NCI-H2227 treated with DMSO at 0.1 percent for 48 hours (cell line): Measurements from ENCODE around the gene DNAJB8.

Experiments
- DNase-seq: peaks from one replicate; lab custom pipeline; 2025; lab: John Stamatoyannopoulos, UW

Gene DNAJB8

DNA sequence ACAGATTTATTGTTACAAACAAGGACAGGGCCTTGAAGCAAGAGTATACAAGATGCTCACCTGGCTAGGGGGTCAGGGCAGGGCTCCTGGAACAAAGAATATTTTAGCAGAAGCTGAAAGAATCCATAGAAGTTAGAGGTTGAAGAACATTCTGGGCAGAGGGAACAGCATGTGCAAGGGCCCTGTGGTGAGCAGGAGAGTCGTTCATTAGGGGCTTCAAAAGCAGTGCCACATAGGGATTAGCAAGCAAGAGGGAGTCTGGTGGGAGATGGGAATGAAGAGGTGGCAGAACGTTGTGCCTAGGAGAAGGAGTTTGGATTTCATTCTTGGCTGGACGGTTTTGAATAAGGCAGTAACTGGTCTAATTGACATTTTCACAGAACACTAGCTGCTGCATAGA lies 22.9 kb downstream of the DNAJB8 start:
- DNase-seq = no peak

DNA sequence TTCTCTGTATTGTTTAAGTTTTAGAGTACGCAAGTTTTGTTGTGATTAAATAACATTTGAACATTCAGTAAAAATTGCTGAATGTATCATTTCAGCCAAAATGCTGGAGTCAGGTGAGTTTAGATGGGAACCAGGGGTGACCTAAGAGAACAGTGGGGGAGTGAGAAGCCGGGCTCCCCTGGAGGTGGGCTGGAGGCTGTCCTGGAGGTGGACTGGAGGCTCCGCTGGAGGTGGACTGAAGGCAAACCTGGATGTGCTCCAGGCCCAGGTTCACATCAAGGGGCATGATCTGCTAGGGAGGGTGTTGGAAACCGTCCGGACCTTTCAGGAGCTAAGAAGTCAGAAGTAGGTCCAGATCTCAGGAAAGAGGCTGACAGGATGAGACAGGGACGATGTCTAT lies 23.7 kb downstream of the DNAJB8 start:
- no peak for DNase-seq

DNA sequence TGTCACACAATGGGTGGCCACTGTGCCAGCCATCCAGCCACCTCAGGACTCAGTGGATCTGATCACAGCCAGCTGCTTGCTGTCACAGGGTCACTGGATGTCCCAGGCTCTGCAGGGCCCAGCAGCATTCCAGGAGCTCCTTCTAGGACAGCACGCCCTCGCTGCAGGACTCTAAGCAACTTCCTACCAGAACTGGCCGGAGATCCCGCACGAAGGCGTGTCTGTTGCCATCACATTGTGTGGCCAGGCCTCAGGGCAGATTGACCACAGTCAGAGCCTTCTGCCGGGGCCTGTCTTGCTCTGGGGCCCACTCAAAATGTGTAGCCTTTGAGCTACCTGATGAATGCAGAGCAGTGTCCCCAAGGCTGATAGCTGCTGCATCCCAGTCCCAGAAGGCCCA lies 24.6 kb downstream of the DNAJB8 start:
- no peak for DNase-seq

DNA sequence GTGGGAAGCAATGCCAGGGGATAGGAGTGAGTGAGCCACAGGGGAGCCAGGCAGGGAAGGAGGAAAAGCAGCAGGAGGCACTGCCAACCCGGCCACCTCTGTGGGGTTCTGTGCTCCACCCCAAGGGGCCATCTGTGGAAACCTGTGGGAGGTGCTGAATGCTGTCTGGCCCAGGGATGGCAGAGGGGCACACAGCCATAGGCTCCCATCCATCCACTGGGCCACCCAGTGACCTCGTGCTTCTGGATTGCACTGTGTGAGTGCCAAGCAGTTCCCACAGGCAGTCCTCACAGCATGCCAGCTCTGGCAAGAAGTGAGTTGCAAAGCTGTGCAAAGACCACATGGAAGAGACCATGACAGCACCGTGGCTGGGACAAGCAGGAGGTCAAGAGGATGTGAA lies 27.5 kb downstream of the DNAJB8 start:
- no peak for DNase-seq

DNA sequence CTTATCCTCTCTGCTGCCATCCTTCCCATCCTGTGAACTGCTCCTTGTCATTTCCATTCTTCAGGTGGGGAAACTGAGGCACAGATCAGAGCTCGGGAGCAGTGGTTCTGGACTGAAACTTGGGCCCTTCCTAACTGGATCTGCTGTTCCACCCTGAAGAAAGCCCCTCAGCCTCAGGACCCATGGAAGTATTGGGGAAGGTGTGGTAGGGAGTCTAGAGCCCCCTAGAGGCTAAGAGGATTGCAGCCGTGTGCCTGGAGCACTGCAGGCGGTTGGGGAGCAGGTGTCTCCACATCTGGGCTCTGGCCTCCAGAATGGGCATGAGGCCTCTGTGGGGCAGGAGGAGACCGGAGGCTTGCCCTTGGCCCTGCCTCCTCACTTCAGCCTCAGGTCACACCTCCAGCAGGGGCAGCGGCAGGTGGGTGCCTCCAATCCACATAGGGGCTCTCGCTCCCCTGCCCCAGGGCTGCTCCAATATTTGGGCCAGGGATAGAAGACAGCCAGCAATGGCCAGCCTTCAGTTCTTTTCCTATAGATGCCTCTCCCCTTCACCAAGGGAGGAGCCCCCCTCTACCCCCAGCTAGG lies 28.1 kb downstream of the DNAJB8 start:
- DNase-seq = no peak

DNA sequence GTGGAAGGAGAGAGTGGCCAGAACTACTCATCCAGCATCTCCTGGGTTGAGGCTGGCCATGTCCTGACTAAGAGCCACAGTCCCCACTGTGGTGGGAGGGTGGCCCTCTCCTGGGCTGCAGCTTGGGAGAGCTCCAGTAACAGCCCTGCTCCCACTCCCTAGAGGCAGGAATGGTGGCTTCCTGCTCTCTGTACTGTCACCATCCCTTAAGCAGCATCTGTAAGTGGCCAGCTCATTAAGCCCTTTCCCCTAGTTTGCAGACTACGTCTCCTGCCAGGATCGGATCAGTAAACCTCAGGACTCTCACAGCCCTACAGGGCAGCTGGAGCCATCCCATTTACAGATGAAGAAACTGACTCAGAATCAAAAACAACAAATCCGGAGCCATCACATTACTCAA lies 30.5 kb downstream of the DNAJB8 start:
- no peak for DNase-seq

DNA sequence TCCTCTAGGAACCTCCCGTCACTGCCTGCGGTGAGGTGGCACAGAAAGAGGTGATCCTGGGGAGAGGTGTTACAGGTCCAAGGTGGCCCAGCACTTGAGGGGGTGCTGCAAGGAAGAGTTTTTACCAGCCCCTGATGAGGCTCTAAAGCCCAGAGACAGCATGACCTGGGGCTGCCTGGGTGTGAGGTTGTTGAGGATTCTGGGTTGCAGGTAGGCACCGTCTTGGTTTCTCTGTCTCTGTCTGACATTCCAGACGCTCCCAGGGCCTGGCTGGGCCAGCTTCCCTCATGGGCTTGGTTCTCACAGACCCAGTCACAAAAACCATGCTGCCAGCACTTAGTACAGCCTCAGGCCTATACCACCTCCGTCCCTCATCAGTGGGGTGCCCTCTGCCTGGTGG lies 31.1 kb downstream of the DNAJB8 start:
- DNase-seq = no peak

DNA sequence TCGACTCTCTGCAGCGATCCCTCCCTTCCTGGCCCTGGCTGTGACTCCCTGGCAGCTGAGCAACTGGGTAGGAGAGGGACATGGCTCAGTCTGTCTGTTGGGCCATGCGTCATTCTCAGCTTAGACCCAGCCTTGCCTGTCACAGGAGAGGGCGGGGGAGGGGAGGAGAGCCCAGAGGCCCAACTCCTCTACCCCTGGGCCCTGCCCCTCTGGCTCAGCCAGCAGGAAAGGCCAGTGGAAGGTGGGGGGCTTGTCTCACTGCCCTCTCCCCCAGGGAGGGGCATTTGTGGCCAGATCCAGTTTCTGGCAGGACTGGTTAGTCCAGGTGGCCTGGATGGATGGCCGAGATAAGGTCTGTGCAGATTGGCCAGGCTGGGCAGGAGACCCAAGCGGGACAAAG lies 31.6 kb downstream of the DNAJB8 start:
- DNase-seq = no peak

DNA sequence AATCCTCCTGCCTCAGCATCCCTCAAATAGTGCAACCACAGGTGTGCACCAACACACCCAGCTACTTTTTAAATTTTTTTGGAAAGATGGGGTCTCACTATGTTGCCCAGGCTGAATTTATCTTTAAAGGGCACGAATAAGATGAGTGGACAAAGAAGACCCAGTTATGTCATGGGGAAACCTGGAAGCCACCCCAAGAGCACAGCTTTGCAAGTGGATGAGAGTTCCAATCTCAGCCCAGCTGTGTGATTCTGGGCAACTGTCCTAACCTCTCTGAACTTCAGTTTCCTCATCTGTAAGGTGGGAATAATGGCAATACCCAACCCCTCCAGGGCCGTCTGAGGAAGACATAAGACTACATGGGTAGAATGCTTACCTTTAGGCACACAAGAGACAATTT lies 32.2 kb downstream of the DNAJB8 start:
- no peak for DNase-seq

DNA sequence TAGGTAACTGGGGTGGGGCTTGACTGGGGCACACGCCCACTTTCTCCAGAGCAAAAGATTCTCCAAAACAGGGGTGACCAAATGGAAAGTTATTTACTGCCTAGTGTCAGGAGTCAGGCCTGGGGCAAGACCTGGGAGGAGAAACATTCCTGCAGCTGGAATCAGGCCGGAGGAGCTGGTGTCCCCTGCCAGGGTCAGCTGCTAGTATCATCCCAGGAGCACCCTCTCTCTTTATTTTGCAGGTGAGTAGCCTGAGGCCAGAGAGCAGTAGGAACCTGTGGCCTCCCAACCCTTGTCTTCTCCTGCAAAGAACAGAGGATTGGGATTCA lies 32.9 kb downstream of the DNAJB8 start:
- DNase-seq = no peak

DNA sequence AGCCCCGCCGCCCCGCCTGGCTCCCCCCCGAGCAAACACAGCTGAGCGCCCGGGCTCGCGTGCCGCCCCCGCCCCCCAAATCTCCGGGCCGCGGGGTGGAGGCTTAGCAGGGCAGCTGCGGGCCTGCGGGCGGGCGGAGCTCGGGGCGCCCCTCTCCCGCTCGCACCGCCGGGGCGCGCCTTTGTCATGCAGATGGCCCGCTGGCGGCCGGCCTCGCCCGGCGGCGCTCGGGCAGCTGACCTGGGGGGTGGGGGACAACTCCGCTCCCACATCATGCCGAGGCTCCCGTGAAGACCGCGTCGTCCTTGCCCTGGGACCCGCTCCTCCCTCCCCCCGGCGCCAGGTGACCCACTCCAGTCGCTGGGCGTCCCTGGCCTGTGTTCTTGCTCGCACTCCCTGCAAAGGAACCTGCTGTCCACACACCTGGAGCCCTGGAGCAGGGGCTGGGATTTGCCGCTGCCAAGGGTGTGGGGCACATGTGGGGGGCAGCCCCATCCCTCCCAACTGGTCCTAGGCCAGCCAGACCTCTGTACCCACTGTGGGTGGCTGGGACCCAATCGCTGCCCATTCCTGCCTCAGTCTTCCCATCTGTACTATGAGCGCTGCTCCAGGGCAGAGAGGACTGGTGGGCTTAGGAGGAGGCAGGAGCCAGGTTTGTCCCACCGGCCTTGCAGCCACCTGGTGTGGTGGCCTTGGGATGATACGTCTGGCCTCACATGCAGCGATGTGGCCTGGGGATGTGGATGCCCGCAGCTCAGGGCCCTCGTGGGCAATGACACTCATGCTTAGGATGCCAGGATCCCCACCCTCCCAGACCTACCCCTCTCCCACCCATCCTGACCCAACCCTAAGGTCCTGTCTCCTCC lies 33.5 kb downstream of the DNAJB8 start:
- DNase-seq = no peak

DNA sequence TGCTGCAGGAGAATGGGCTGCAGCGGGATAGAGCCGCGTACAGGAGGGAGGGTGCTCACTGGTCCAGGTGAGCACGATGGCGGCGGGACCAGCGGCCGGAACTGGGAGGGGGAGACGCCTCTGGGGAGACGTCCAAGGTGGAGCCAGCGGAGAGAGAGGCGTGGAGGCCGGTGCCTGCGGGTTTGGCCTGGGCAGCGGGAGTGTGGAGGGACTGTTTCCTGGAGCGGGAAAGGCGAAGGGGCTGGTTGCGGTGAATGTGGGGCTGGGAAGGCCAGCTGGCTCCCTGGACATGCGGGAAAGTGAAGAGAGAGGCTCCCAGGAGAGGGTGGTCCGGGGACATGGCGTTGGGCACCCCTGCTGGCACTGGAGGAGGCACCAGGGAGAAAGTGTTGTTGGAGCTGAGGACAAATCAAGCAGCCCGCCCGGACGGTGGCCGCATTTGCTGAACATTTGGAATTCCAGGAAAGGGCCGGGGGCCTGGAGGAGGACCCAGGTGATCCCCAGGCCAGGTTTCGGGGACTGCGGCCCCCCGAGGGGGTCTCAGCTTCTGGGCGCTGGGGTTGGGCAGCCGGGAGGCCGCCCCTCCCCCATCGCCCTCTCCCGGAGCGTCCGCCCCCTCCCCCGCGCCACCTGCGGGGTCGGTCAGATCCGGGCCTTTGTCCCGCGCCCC lies 34.3 kb downstream of the DNAJB8 start:
- no peak for DNase-seq

DNA sequence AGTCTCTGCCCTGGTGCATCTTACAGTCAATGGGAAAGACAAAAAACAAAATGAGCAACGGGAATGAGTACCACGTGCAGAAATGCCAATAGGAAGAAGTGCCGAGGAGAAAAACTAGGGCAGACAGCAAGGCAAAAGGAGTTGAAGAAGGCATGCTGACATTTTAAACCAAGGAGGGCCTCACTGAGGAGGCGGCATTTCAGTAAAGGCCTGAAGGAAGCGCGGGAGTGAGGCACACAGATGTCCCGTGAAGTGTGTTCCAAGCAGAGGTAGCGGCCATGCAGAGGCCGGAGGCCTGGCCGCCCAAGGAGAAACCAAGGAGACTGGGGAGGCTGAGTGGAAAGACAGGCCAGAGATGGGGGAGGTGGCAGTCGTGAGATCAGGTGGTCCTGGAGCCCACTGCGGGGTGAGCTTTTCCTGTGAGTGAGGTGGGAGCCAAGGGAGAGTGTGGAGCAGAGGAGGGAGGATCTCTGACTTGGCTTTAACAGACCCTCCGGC lies 34.8 kb downstream of the DNAJB8 start:
- no peak for DNase-seq

DNA sequence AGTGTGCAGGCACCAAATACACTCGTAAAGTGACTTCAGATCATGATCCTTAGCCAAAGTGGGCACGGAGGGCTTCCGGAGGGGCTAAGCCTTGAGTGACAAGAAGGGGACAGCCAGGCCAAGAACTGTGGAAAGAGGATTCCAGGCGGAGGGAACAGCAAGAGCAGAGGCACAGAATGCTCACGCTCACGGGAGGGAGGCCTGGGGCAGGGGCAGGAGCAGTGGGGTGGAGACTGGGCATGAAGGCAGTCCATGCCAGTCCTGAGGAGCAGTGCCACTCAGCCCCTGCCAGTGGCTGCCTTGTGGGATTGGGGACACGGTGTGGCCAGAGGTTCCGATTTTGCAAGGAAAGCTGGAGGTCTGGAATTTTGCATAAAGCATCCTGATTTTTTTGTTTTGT lies 36.0 kb downstream of the DNAJB8 start:
- DNase-seq = no peak

DNA sequence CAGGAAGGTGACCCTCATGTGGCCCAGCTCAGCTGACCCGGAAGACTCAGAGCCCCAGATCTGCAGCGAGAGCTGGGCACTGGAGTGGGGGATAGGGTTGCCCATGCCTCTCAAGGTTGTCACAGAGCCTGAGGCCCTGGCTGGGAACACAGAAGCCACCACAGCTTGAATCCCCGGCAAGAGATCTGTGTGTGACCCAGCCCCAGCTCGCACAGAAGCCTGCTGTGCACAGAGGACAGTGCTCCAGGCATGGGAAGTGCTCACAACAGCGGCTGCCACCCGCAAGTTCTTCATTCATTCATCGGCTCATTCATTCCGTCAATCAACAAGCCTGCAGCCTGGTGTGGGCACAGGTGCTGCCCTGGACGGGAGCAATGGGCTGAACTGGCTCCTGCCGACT lies 36.4 kb downstream of the DNAJB8 start:
- DNase-seq = no peak

DNA sequence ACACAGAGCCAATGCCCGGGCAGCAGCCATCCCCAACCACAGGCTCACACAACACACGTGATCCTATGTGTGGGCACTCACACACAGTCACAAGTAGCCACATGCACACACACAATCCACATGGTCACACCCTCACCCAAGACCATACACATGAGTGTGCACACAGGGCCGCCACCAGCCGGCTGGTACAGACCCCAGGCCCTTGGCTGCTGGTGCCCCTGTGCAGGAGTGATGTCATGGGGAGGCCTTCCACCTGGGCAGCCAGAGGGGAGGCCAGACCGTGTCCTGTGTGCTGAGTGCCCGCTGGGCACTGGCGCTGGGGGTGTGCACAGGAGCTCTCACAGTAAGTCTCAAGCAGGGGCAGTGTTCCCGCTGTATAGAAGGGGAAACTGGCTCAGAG lies 36.9 kb downstream of the DNAJB8 start:
- no peak for DNase-seq

DNA sequence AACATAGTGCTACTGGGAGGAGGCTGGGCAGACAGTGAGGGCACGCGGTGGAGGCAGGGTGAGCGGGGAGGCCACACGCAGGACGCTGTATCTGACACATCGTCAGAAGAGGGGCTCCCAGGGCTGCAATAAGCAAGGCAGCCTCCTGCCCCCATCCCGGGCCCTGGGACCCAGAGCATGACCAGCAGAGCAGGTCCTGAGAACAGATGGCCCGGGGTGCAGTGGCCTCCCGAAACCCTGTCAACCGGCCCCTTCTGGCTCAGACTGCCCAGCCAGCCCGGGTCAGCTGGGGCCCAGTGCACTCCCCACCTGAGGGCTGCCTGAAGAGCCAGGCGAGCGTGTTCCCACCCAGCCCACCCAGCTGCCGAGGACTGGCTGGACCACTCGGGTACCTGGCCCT lies 37.4 kb downstream of the DNAJB8 start:
- no peak for DNase-seq

DNA sequence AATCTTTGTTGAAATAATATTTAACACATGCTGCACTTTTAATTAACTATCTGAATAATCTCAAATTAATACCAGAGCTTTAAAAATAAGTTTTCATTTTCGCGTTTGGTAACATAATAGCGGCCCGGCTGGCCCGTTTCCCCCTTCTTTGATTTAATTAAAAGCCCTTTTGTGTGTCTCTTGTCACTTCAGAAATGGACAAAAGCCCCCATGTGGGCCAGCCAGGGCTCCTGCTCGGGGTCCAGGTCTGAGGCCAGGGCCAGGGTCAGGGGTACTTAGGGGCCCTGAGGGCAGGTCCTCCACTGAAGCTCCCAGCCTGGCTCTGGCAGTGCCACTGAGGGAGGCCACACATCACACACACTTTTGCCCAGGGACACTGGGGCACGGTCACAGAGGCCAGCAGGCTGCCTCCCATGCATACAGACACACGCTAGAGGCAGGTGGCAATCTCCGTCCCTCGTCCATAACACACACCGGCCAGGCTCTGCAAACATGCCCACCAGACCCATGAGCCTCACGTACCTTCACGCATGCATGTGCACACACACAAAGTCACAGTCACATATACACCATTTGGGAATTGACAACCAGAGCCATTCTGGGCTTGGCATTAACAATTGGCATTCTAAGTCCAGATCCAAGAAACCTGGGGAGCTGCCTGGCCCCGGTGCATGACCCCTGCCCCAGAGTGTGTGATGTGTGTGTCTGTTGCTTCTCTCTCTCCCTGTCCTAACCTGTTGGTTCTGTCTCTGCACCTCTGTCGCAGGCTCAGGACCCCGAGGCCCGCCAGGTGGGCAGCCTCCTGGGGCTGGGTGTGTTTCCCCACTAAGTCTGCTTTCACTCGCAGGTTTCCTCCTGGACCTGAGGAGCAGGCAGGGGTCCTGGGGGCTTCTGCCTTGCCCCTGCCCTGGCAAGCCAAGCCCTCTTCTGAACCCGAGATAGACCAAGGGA lies 38.5 kb downstream of the DNAJB8 start:
- no peak for DNase-seq

DNA sequence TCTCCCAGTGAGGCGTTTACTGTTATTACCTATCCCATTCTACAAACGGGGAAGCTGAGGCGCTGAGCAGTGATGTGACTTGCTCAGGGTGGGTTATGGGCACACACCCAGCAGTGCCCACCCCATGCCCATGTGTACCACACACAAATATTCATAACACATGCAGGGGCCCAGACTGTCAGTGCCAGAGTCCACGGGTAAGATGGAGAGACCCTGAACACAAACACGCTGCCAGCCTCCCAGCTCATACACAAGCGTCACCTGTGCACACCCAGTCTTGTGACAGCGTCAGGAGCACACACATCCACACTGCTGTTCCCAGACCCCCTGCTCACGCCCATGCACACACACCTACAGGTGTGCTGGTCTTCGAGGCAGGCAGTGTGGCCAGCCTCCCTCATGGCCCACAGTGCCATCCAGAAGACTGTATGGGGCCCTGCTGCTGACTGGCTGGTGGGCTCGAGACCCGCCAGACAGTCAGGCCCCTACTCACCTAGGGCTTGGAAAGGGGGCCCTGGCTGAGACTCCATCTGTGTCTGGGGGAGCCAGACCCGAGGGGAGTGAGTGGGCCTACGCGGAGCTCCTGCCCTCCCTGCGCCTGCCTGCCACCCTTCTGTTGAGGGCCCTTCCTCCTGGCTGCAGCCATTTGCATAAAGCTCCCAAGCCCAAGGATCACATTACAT lies 39.4 kb downstream of the DNAJB8 start:
- no peak for DNase-seq

DNA sequence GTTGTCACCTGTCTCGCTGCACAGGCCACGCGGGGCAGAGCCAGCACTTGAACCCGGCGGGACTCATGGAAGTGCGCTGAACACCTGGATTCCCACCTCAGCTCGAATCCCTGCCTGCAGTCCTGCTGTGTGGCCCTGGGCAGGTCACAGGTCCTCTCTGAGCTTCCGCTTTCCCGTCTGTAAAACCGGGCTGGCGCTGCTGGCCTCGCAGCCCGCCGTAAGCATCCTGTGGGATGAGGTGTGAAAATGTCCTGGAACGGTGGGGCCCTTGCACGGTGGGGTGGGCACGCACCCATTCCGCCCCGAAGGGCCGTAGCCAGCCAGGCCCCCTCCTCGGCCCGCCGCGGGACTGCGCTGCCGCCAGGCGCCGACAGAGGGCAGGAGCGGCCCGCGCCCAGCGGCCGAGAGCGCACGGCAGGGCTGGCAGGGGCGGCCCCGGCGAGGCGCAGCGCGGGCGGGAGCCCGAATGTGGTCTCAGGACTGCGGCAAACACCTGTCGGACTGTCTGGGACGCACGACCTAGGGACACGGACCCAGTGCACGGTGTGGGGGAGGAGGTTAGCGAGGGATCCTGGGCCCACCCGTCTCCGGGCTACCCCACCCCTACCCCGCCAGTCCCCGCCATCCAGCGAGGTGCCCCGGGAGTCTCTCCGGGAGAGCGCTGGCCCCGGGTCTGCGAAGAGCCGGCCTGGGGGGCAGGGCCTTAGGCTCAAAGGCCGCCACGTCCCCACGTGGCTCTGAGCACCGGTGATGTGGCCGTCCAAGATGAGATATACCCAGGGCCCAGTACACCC lies 40.4 kb downstream of the DNAJB8 start:
- no peak for DNase-seq

DNA sequence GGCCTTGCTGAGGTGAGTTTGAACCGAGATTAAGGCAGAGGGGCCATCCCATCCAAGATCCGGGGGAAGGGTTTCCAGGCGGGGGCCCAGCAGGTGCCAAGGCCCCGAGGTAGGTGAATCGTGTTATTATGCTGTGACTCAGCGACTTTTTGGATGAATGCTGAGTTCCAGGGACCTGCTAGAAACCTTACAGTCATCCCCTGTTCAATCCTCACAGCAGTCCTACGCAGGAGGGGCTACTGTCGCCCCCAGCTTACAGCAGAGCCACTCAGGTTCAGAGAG lies 40.9 kb downstream of the DNAJB8 start:
- no peak for DNase-seq
